GM21576 (cell line): ENCODE measurements around the gene PSAPL1.

Experiments
- ATAC-seq: cut with Tn5 transposase; IDR thresholded peaks from one replicate; pipeline ENCODE4 v1.9.1; 2021; ENCODE audit warnings: mild to moderate bottlenecking, moderate library complexity; ENCODE audit not compliant: unreplicated experiment

Gene PSAPL1

GRCh38 chr4:7397206-7398103 lies 37.3 kb downstream of the PSAPL1 start:
- no peak for ATAC-seq

- ATAC-seq: no peak
These were observed 38.4 kb downstream of the PSAPL1 start for GRCh38 chr4:7396186-7396910.

GRCh38 chr4:7395645-7396044 lies 39.1 kb downstream of the PSAPL1 start:
- no peak for ATAC-seq

- ATAC-seq: no peak
These were observed 39.9 kb downstream of the PSAPL1 start for GRCh38 chr4:7394681-7395451.

- no peak for ATAC-seq
These were observed 40.8 kb downstream of the PSAPL1 start for GRCh38 chr4:7393601-7394575.

GRCh38 chr4:7392438-7393421 lies 42.0 kb downstream of the PSAPL1 start:
- no peak for ATAC-seq

- ATAC-seq: no peak
These were observed 42.9 kb downstream of the PSAPL1 start for GRCh38 chr4:7391637-7392437.

GRCh38 chr4:7390906-7391636 lies 43.7 kb downstream of the PSAPL1 start:
- ATAC-seq: no peak

GRCh38 chr4:7390336-7390735 lies 44.4 kb downstream of the PSAPL1 start:
- ATAC-seq: no peak

GRCh38 chr4:7389719-7390118 lies 45.0 kb downstream of the PSAPL1 start:
- ATAC-seq: no peak

- ATAC-seq: no peak
These were observed 45.5 kb downstream of the PSAPL1 start for GRCh38 chr4:7389101-7389701.

GRCh38 chr4:7388627-7389026 lies 46.1 kb downstream of the PSAPL1 start:
- ATAC-seq: no peak

- no peak for ATAC-seq
These were observed 46.8 kb downstream of the PSAPL1 start for GRCh38 chr4:7387925-7388324.

- ATAC-seq: no peak
These were observed 49.5 kb downstream of the PSAPL1 start for GRCh38 chr4:7384929-7385890.

GRCh38 chr4:7384003-7384928 lies 50.5 kb downstream of the PSAPL1 start:
- no peak for ATAC-seq
